ENCODE measurements around the gene TEX9.
"Not testable (repeated sequence)": the region's sequence is repeated elsewhere in the genome, so short reads cannot be mapped to it uniquely, and the experiment has no call there.

Gene TEX9

DNA sequence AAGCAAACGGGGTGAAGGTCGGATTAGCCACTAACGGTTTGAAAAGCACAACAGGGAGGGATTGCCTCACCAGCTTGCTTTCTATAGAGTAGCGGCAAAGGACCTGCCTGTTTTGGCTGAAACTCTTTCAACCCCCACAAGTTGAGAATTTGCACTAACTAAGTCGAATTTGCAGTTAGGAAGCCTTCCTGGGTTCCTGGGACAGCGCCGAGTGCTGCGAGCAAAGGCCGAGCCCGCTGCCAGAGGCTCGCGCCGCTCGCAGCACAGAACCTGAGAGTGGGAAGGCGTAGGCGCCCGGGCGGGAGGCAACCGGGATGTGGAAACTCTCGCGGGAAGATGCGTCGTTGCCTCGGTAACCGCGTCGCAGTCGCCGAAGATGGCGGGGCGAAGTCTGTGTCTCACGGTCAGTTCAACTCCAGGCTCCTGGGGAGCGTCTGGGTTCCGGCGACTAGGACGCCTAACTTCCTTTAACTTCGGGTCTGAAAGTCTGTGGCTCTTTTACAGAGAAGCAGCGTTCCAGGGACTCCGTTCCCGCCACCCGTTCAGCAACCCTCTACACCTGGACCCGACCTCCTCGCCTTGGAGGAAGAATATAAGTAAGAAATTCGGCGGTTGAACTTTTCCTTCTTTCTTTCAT, at the start of gene TEX9:
TSS of gene TEX9 (plus strand) at position 352 of the 637 bp plus-strand sequence. CDS start at position 377, 25 bp downstream.
- peak; percentile 18 to 39 for DNase-seq (ENCODE audit: extremely low read depth in 1 of 2, low read depth in 1 of 2)

DNA sequence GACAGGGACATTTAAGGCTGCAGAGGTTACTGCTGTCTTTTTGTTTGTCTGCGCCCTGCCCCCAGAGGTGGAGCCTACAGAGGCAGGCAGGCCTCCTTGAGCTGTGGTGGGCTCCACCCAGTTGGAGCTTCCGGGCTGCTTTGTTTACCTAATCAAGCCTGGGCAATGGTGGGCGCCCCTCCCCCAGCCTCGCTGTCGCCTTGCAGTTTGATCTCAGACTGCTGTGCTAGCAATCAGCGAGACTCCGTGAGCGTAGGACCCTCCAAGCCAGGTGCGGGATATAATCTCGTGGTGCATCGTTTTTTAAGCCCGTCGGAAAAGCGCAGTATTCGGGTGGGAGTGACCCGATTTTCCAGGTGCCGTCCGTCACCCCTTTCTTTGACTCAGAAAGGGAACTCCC, 48.7 kb upstream of the TEX9 start:
- not testable (repeated sequence) for DNase-seq (ENCODE audit: extremely low read depth in 1 of 2, low read depth in 1 of 2)

DNA sequence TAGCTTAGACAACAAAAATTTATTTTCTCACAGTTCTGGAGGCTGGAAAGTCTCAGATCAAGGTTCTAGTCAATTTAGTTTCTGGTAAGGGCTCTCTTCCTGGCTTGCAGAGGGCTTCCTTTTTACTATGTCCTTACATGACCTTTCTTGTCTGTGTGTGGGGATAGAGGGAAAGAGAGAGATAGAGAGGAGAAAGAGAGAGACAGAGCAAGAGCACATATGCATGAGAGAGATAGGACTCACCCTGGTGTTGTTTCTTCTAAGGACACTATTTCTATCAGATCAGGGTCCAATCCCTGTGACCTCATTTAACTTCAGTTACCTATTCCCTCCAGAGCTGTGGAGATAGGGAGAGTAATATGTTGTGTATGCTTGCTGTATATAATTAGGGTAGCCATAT, 44.9 kb upstream of the TEX9 start:
- no peak for DNase-seq (ENCODE audit: extremely low read depth in 1 of 2, low read depth in 1 of 2)

DNA sequence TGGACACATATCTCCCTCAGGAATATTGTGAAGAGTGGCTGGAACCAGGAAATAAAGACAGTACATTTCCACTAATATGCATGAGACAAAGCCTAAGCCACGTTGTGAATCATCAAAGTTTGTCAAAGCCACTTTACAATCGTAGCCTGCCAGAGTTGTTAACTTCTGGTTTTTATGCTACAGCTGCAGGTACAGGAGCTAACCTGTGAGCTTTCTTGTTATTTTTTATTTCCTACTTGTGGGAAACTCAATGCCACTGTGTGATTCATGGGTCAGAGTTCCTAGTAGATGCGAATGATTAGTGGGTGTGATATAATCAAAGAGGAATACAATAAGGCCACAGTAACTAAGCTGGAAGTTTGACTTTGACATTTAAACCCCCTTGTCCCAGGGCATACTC, 44.4 kb upstream of the TEX9 start:
- no peak for DNase-seq (ENCODE audit: extremely low read depth in 1 of 2, low read depth in 1 of 2)

DNA sequence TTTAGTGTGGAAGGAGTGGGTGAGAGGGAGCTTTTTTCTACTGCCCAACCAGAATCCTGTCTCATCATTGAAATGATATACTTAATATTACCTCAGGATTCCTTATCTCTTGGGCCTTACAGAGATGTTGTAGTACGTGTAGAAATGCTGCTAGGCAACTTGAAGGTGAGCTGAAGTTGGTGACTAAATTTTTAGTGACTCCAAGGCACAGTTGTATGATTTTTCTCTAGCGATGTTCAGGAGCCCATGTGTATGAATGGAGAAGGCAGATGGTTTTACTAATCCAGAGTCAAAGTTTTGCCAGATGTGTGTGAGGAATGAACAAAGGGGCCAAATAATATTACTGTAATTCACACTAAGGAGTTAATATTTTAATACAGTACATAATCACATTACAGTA, 42.8 kb upstream of the TEX9 start:
- no peak for DNase-seq (ENCODE audit: extremely low read depth in 1 of 2, low read depth in 1 of 2)

DNA sequence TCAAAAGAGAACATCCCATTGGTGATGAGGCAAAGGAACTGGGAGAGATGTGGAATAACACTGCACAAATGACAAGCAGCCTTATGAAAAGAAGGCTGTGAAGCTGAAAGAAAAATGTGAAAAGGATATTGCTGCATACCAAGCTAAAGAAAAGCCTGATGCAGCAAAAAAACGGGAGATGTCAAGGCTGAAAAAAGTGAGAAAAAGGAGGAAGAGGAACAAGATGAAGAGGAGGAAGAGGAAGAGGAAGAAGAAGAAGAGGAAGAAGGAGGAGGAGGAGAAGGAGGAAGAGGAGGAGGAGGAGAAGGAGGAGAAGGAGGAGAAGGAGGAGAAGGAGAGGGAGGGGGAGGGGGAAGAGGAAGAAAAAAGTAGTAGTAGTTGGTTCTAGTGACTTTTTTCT, 41.8 kb upstream of the TEX9 start:
- DNase-seq (ENCODE audit: extremely low read depth in 1 of 2, low read depth in 1 of 2) = no peak

DNA sequence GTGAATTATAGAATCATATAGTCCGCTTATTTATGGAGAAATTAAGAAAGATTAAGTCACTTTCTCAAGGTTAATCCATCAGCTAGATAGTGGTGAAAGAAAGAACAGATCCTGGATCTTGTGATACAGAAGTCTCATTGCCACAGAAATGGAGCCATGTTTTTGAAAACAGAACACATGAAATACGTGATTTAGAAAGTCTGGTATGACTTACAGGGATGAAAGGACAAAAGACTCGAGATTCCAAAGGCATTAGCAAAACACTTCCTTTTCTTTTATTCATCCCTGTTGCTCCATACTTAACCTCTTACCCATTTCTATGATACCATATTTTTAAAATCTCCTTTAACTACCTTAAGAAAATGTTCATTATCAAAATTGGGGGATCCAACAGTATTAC, 40.0 kb upstream of the TEX9 start:
- no peak for DNase-seq (ENCODE audit: extremely low read depth in 1 of 2, low read depth in 1 of 2)

DNA sequence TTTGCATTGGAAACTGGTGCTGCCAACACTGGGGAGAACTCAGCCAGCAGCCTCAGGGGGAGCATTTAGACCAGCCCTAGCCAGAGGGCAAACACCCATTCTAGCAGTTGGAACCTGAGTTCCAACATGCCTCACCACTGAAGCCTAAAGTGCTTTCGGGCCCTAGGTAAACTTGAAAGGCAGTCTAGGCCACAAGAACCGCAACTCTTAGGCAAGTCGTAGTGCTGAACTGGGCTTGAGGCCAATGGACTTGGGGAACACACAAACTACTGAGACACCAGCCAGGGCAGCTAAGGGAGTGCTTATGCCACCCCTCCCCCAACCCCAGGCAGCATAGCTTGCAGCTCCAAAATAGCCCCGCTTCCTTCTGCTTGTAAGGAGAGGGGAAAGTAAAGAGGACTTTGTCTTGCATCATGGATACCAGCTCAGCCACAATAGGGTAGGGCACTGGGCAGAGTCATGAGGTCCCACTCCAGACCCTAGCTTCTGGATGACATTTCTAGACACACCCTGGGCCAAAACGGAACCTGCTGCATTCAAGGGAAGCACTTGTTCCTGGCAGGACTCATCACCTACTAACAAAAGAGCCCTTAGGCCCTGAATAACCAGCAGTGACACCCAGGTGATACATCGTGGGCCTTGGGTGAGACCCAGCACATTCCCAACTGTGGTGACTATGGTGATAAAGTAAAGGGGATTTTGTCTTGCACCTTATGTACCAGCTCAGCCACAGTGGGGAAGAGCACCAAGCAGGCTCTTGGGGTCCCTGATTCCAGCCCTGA, 37.3 kb upstream of the TEX9 start:
- no peak for DNase-seq (ENCODE audit: extremely low read depth in 1 of 2, low read depth in 1 of 2)

DNA sequence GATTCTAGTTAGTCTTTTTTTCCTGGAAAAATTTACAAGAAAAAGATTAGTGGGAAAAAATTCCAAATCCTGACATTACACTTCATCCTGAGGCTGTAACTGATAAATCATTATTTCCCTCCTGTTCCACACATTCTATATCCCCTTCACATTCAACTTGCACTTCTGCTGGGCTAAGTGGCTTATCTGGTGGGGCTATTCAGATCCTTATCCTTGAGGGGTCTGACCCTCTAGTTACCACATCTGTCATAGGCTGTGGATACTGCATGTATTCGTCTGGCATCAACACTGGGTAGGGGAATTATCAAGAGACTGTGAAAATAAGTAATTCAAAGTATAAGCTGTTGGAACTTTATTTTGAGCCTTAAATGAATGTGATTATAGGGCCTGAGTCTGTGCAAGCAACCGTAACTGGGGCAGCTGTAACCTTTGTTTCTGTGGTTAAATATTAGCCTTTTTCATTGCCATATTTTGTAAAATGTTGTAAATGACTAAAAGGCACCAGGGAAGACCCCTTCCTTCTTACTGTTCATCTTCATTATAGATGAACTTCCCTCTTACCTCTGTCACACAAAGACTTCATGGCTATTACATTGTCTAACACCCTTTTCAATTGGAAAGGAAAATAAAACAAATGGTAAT, 28.0 kb upstream of the TEX9 start:
- DNase-seq (ENCODE audit: extremely low read depth in 1 of 2, low read depth in 1 of 2) = no peak

DNA sequence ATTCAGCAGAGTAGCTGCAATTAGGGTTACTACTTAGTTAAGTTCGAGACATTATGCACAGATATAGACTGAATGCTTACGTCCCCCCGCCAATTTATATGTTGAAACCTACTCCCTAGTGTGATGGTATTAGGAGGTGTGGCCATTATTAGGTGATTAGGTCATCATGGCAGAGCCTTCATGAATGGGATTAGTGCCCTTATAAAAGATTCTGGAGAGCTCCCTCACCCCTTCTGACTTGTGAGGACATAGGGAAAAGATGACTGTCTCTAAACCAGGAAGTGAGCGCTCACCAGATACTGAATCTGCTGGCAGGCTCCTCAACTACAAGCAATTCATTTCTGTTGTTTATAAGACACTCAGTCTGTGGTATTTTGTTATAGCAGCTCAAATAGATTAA, 25.6 kb upstream of the TEX9 start:
- DNase-seq (ENCODE audit: extremely low read depth in 1 of 2, low read depth in 1 of 2) = no peak

DNA sequence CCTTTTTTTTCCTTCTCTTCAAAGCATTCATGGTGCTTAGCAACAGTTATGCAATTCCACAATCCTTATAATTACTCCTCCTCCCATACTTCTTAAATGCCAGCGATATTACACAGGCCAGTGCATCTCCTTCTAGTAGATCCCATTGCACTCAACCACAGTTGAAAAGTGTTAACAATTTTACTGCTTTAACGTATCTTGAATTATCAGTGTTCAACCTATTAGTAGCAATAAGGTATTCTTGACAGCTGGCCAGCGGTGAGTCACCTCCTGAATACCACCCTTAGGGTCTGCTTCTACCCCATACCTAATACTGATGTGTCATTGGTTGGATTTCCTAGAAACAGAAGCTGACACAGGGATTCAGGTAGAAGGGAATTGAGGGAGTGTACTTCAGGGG, 24.0 kb upstream of the TEX9 start:
- DNase-seq (ENCODE audit: extremely low read depth in 1 of 2, low read depth in 1 of 2) = no peak

DNA sequence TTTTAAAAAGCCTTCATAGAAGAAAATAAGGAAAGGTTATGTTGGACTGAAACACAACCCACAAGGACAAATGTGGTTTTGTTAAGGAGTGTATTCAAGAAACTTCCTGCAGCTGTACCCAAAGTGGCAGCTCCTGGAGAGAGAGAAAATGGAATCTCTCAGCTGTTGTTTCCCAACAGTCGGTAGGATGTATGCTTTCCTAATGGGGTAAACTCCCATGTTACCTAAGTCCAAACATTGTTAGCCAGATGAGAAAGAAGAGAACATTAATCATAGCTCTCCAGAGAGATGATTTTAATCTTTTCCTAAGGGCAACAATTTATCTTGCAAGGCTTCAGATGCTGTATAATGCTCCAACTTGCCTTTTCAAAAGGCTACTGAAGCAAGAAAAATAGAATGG, 22.6 kb upstream of the TEX9 start:
- DNase-seq (ENCODE audit: extremely low read depth in 1 of 2, low read depth in 1 of 2) = no peak

DNA sequence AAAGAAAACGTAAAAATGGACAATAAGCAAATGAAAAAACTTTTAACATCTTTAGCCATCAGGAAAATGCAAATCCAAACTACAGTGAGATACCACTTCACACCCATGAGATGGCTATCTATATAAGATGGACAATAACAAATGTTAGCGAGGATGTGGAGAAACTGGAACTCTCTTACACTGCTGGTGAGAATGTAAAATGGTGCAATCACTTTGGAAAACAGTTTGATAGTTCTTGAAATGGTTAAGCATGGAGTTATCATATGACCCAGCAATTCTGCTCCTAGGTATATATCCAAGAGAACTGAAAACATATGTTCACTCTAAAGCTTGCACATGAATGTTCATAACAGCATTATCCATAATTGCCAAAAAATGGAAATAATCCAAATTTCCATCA, 21.3 kb upstream of the TEX9 start:
- DNase-seq (ENCODE audit: extremely low read depth in 1 of 2, low read depth in 1 of 2) = no peak

DNA sequence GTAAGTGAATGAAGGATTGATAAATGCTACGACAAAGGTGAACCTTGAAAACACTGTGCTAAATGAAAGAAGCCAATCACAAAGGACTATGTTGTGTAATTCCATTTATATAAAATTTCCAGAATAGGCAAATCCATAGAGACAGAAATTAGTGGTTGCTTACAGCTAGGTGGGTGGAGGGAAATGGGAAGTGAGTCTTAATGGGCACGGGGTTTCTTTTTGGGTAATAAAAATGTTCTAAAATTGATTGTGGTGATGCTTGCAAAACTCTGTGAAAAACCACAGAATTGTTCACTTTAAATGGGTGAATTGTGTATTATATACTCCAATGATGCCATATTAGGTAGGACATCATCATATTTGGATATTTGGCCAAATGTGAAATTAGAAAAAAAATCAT, 20.9 kb upstream of the TEX9 start:
- no peak for DNase-seq (ENCODE audit: extremely low read depth in 1 of 2, low read depth in 1 of 2)

DNA sequence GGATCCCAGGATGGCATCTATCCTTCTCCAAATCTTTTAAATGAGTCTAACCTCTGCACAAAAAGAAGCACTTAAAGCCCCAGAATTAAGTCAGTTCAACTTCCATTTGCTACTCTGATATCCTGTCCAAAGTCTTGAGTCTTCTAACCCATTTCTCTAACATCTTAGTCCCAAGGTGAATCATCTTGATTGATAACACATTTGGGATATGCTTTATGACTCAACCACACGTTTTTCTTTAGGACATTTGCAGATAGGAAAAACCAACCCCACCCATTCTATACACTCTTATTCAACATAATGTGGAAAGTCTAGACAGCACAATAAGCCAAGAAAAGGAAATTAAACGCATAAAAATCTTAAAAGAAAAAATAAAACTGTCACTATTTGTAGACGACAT, 18.8 kb upstream of the TEX9 start:
- no peak for DNase-seq (ENCODE audit: extremely low read depth in 1 of 2, low read depth in 1 of 2)

DNA sequence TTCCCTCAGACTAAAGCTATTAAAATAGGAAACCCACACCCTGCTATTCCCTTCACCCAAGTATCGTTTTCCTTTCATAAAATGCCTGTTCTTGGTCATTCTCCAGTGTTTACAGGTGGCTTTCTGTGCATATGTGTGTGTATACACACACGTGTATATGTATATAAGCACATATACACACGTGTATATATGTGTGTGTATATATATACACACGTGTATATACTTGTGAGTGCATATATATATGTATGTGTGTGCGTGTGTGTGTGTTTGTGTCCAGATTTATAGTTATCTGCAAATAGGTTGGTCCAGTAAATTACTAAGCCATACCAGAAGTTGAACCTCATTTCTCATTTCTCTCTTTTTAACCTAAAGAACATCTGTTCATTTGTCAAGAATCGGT, 15.7 kb upstream of the TEX9 start:
- no peak for DNase-seq (ENCODE audit: extremely low read depth in 1 of 2, low read depth in 1 of 2)

DNA sequence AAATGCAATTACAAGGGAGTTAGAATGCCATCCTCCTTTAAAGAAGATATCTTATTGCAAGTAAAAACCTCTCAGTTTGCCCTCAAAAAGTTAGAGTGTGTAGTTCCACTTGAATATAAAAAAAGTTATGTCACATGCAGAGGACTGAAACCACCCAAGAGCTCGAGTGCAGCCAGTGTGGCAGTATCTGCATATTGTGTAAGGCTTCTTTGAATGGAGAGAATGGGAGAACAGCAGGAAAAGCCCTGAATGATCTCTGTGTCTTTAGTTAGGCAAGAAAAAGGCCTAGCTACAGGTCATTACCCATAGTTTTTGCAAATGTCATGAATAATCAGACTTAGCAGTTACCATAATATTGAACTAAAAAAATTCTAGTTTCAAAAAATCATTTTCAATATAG, 13.9 kb upstream of the TEX9 start:
- DNase-seq (ENCODE audit: extremely low read depth in 1 of 2, low read depth in 1 of 2) = no peak

DNA sequence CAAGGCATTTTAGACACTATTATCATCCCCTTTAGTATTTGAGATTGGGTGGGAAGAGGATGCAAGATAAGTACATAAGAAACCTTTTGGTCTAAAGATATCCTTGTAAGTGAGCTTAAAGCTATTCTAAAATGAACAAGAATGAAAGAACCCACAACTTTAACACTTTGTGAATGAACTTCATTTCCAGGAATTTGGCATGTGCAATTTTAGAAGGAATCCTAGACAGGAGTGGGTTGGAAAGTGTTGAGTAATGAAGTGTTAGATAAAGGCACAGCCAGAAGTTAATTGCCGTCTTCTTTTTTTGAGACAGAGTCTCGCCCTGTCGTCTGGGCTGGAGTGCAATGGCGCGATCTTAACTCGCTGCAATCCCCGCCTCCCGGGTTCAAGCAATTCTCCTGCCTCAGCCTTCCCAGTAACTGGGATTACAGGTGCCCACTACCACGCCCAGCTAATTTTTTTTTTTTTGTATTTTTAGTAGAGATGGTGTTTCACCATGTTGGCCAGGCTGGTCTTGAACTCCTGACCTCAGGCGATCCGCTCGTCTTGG, 13.2 kb upstream of the TEX9 start:
- DNase-seq (ENCODE audit: extremely low read depth in 1 of 2, low read depth in 1 of 2) = no peak

DNA sequence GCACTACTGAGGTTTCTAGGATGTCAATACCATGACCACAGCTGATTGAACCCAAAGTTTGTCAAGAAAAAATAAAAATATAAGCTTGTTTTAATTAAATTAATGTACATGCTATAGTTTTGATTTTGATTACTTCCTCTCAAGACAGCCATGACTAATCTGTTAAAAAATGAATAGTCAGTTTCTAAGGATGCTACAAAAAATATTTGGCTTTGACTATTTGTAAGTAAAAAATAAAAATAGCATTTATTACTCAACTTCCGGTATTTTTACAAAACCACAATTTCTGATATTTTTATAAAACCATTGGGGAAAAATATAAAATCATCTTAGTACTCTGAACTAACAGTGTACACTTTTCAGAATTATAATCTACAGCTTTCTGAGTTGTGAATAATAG, 12.1 kb upstream of the TEX9 start:
- no peak for DNase-seq (ENCODE audit: extremely low read depth in 1 of 2, low read depth in 1 of 2)

DNA sequence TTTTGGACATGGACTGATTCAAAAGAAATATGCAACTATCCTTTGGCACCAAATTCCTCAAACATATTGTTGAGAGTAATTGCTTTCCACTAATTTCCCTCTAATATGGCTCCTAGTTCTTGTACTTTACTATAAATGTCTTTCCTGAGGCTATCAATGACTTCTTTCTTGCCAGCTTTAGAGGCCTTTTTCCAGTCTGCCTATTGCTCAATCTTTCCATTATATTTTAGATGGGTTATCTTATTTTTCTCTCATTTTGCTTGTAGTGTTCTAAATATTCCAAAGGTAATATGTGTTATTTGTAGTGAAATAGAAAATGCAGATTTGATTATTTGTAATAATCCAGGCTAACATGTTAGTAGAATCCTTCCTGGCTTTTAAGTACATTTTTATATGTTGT, 11.5 kb upstream of the TEX9 start:
- DNase-seq (ENCODE audit: extremely low read depth in 1 of 2, low read depth in 1 of 2) = no peak

DNA sequence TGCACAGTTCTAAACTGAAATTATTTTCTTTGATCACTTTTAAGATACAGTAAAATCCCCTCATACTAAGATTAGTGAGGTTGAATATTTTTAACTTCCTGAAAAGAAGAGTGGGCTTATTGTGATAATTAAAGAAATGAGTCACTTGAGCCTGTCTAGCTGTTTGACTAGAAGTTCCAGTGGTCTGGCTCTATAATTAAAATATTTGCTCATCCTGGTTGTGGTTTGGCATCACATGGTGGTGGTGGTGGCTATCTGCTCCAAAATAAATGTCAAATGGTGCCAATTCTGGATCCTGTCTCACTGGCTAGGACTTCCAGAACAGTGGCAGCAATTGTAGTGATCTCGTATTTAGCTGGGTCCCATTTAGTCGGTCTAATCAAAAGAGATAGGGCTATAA, 8.6 kb upstream of the TEX9 start:
- no peak for DNase-seq (ENCODE audit: extremely low read depth in 1 of 2, low read depth in 1 of 2)

DNA sequence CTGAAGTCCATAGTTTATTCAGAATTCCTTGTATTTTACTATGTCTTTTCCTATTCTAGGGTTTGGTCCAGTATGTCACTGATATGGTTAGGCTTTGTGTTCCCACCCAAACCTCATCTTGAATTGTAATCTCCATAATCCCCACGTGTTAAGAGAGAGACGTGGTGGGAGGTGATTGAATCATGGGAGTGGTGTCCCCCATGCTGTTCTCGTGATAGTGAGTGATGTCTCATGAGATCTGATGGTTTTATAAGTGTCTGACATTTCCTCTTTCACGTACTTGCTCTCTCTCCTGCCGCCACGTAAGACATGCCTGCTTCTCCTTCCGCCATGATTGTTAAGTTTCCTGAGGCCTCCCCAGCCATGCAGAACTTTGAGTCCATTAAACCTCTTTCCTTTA, 6.6 kb upstream of the TEX9 start:
- no peak for DNase-seq (ENCODE audit: extremely low read depth in 1 of 2, low read depth in 1 of 2)
